ENCODE results near the gene FGF14. TPM values are rescaled to one million over a fixed set of nuclear protein-coding genes. Genes with fewer than 3 reads are reported as not detected.

FGF14 gene
- total RNA-seq, 1 donor from 2014 or later: not detected

- Histone ChIP-seq H3K36me3 (peaks cover 0 to 1% of the 10 kb centered on the region in 2 donors), H3K27ac (no peak overlapping the region), H3K9me3 (no peaks in the 10 kb centered on the region), H3K4me3 (no peak overlapping the region), H3K4me1 (peaks cover 0 to 4% of the 10 kb centered on the region in 2 donors), H3K27me3 (no peaks in the 10 kb centered on the region)
- no peak for TF ChIP-seq CTCF (IDR thresholded peaks at IDR 0.05)
- DNase-seq (ENCODE audit: low spot score in 2 of 2): no peak
- intact Hi-C loops (cut with DNase I): no loop called here
These were observed 673.8 kb downstream of the FGF14 start for GRCh38 chr13:101728021-101728420.

DNA sequence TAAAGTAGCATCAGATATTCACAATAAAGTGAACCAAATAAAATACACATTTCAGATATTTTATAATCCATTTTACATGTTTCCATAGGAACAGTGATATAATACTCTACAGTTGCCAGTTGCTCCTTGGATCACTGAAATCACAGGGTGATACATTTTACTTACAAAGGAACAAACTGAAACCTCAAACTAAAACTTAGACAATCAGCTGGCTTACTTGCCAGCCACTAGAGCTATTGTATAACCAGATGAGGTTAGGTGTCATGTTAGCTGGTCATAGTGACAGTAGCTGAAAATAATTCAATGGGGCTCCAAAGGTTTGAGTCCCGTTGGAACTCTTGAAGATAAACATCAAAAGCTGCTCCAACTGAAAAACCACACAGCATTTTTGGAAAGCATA, 674.7 kb downstream of the FGF14 start:
- no peak for TF ChIP-seq CTCF (IDR thresholded peaks at IDR 0.05)
- H3K27me3 ChIP-seq: no peaks in the 10 kb centered on the region
- intact Hi-C loops (cut with DNase I): no loop called here
- H3K27ac ChIP-seq: no peak overlapping the region
- peaks cover 0 to 4% of the 10 kb centered on the region in 2 donors for H3K4me1 ChIP-seq
- no peak for DNase-seq (ENCODE audit: low spot score in 2 of 2)
- H3K36me3 ChIP-seq: peaks cover 4 to 10% of the 10 kb centered on the region in 2 donors
- H3K4me3 ChIP-seq: no peak overlapping the region
- no peaks in the 10 kb centered on the region for H3K9me3 ChIP-seq

DNA sequence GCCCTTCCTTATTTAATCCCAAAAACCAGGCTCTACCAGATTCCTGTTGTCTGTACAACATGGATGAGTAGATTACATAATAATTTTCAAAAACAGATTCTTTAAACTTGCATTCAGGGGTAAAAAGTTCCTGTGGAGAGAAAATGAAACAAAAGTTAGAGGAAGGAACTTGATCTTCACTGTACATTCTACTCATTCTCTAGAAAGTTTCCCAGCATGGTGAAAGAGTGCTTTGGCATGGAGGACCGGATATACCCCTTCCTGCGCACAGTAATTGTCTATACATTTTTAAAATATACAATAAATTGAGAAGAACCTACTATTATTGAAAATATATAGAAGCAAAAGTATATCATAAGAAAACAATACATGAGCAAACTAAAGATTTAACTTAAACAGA, 675.2 kb downstream of the FGF14 start:
- H3K4me3 ChIP-seq: no peak overlapping the region
- no peaks in the 10 kb centered on the region for H3K9me3 ChIP-seq
- peaks cover 0 to 4% of the 10 kb centered on the region in 2 donors for H3K4me1 ChIP-seq
- no peak for DNase-seq (ENCODE audit: low spot score in 2 of 2)
- no peak for TF ChIP-seq CTCF (IDR thresholded peaks at IDR 0.05)
- H3K36me3 ChIP-seq: peaks cover 4 to 10% of the 10 kb centered on the region in 2 donors
- no peaks in the 10 kb centered on the region for H3K27me3 ChIP-seq
- H3K27ac ChIP-seq: no peak overlapping the region
- intact Hi-C loops (cut with DNase I): no loop called here

DNA sequence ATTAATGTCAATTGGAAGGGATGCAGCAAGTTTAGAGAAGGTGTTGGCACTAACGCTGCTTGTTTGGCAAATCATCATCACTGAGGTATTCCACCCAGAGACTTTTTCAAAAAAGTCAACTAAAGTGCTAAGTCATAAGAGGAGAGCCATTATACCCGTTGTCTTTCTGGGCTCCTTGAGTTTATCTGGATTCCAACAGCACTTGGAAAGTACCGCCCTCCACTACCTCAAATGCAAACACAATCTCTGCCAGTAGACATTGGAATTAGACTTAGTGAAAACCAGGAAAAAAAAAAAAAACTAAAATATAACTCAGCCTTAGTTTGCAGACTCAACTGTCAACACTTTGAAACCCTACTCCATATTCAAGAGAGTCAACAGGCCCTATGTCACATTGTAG, 683.4 kb downstream of the FGF14 start:
- intact Hi-C loops (cut with DNase I): no loop called here
- H3K9me3 ChIP-seq: no peaks in the 10 kb centered on the region
- no peak for TF ChIP-seq CTCF (IDR thresholded peaks at IDR 0.05)
- DNase-seq (ENCODE audit: low spot score in 2 of 2): no peak
- H3K27me3 ChIP-seq: no peaks in the 10 kb centered on the region
- H3K4me3 ChIP-seq: no peak overlapping the region
- H3K4me1 ChIP-seq: no peaks in the 10 kb centered on the region
- peak overlapping the region; percentile 28 to 49 for H3K27ac ChIP-seq
- peaks cover 4 to 19% of the 10 kb centered on the region in 2 donors for H3K36me3 ChIP-seq

DNA sequence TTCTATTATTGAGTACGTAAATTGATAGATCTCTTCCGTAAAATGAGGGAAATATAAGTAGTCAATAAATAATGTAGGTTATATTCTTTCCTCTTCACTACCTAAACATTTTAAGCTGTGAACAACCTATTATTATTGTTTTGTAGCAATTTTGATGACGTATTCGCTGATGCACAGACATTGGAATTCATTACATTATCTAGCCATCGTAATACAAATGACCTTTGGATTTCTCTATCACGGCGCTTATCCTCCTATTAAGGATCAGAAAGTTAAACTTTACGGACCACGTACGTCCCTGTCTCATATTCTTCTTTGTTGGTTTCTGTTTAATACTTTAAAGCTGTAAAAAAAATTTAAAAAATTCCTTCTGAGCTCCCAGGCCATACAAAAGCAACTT, 684.5 kb downstream of the FGF14 start:
- intact Hi-C loops (cut with DNase I): no loop called here
- Histone ChIP-seq H3K9me3 (no peaks in the 10 kb centered on the region), H3K27ac (no peak overlapping the region), H3K27me3 (no peaks in the 10 kb centered on the region), H3K4me1 (no peaks in the 10 kb centered on the region), H3K36me3 (peaks cover under 1 to 10% of the 10 kb centered on the region in 2 donors), H3K4me3 (no peak overlapping the region)
- no peak for DNase-seq (ENCODE audit: low spot score in 2 of 2)
- TF ChIP-seq CTCF (IDR thresholded peaks at IDR 0.05): no peak

DNA sequence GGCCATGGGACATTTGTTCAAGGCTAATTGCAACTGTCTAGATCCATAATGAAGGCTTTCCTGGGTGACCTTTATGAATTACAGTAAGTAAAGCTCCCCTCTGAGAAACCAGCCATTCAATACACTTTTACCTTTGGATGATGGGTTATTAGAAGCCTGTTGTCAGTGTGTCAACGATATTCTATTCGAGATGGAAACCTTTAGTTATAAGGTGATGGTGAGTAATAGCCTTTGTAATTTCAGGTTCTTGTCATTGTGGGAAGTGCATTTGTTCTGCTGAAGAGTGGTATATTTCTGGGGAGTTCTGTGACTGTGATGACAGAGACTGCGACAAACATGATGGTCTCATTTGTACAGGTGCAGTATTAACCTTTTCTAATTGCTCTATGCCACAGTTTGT, 687.7 kb downstream of the FGF14 start:
- TF ChIP-seq CTCF (IDR thresholded peaks at IDR 0.05): no peak
- Histone ChIP-seq H3K4me3 (no peak overlapping the region), H3K27me3 (no peaks in the 10 kb centered on the region), H3K36me3 (peaks cover 2 to 8% of the 10 kb centered on the region in 2 donors), H3K9me3 (no peaks in the 10 kb centered on the region), H3K27ac (no peak overlapping the region), H3K4me1 (no peaks in the 10 kb centered on the region)
- intact Hi-C loops (cut with DNase I): no loop called here
- DNase-seq (ENCODE audit: low spot score in 2 of 2): no peak

Measured in ascending aorta (tissue), 2 donors.